Lower leg skin (tissue), 4 donors: ENCODE measurements around the gene EBLN1. TPM values are rescaled to one million over a fixed set of nuclear protein-coding genes. Genes with fewer than 3 reads are reported as not detected.
"Not testable (repeated sequence)": the region's sequence is repeated elsewhere in the genome, so short reads cannot be mapped to it uniquely, and the experiment has no call there.

Experiments
- DNase-seq, 2 donors: peaks; one replicate each; pipeline ENCODE4 v3.0.0-alpha.2; 2019; ENCODE audit warnings: low spot score in 2 of 2
- H3K4me3 ChIP-seq: fragments of 200-600 bp; sonication (generic); 2 replicates; pipeline ENCODE4 v1.5.1; 2017; ENCODE audit warnings: mild to moderate bottlenecking, low read depth; ENCODE audit not compliant: poor library complexity, severe bottlenecking
- CTCF ChIP-seq, 3 donors: fragments of 450-650 bp; IDR thresholded peaks; one replicate each; pipeline ENCODE4 v1.5.1; 2016; ENCODE audit warnings: antibody characterized with exemption in 3 of 3, mild to moderate bottlenecking in 3 of 3, moderate library complexity in 2 of 3
- POLR2A ChIP-seq, 2 donors: fragments of 450-650 bp; IDR thresholded peaks; one replicate each; pipeline ENCODE4 v1.6.1; 2016 to 2017; ENCODE audit warnings: antibody characterized with exemption in 2 of 2, mild to moderate bottlenecking in 1 of 2, moderate library complexity in 1 of 2
- WGBS, 2 donors: methylation state at CpG; one replicate each; pipeline ENCODE4 v1.1.5; 2018; 5-methylcytosine and 5-hydroxymethylcytosine counted together
- intact Hi-C: fragments of 100-400 bp; cut with DNase I; formaldehyde crosslinking; loops from one replicate; pipeline ENCODE4 v1.15.0; 2023; ENCODE audit warnings: low total_unique reads
- total RNA-seq, 4 donors: library from RNA; depleted of rRNA; stranded (reverse); fragments of >200 nt; gene quantifications; one replicate each; pipeline ENCODE4 v1.1.0, GENCODE V29; 2016

EBLN1 gene
- total RNA-seq, 4 donors from 2014 or later: not detected

GRCh38 chr10:22222236-22223190 lies 4.7 kb upstream of the EBLN1 start:
- no peak for TF ChIP-seq POLR2A (IDR thresholded peaks at IDR 0.05)
- TF ChIP-seq CTCF (IDR thresholded peaks at IDR 0.05): no peak
- H3K4me3 ChIP-seq: no peak overlapping the region
- 82 to 89% methylated on average over 5 of the region's 5 CpGs for WGBS, 2 donors
- intact Hi-C loops: no loop called here
- DNase-seq: no peak

- intact Hi-C loops: no loop called here
- H3K4me3 ChIP-seq: no peak overlapping the region
- TF ChIP-seq CTCF (IDR thresholded peaks at IDR 0.05) (no peak), POLR2A (IDR thresholded peaks at IDR 0.05) (no peak)
- no peak for DNase-seq
- 92 to 95% methylated on average over 1 of the region's 1 CpG for WGBS, 2 donors
These were observed 1.5 kb upstream of the EBLN1 start for GRCh38 chr10:22219308-22219707.

- no peak overlapping the region for H3K4me3 ChIP-seq
- WGBS, 2 donors: 80 to 83% methylated on average over 2 of the region's 2 CpGs
- no peak for DNase-seq
- no peak for TF ChIP-seq POLR2A (IDR thresholded peaks at IDR 0.05)
- TF ChIP-seq CTCF (IDR thresholded peaks at IDR 0.05): no peak
- intact Hi-C loops: no loop called here
These were observed 633 bp upstream of the EBLN1 start for GRCh38 chr10:22218448-22218847.

- 92 to 93% methylated on average over 5 of the region's 5 CpGs for WGBS, 2 donors
- intact Hi-C loops, DNase-seq, H3K4me3 ChIP-seq: not testable (repeated sequence)
These were observed 731 bp downstream of the EBLN1 start for GRCh38 chr10:22217084-22217483.

- intact Hi-C loops: no loop called here
- 68 to 73% methylated on average over 5 of the region's 5 CpGs for WGBS, 2 donors
- DNase-seq: no peak
- H3K4me3 ChIP-seq: no peak overlapping the region
- TF ChIP-seq POLR2A (IDR thresholded peaks at IDR 0.05) (no peak), CTCF (IDR thresholded peaks at IDR 0.05) (no peak)
These were observed 7.5 kb downstream of the EBLN1 start for GRCh38 chr10:22210267-22210666.

- H3K4me3 ChIP-seq: no peak overlapping the region
- no peak for DNase-seq
- intact Hi-C loops: no loop called here
- TF ChIP-seq CTCF (IDR thresholded peaks at IDR 0.05): no peak
- 73 to 91% methylated on average over 2 of the region's 2 CpGs for WGBS, 2 donors
These were observed 23.9 kb downstream of the EBLN1 start for GRCh38 chr10:22193945-22194344.
